ENCODE data around the gene OTULIN.

OTULIN gene

DNA sequence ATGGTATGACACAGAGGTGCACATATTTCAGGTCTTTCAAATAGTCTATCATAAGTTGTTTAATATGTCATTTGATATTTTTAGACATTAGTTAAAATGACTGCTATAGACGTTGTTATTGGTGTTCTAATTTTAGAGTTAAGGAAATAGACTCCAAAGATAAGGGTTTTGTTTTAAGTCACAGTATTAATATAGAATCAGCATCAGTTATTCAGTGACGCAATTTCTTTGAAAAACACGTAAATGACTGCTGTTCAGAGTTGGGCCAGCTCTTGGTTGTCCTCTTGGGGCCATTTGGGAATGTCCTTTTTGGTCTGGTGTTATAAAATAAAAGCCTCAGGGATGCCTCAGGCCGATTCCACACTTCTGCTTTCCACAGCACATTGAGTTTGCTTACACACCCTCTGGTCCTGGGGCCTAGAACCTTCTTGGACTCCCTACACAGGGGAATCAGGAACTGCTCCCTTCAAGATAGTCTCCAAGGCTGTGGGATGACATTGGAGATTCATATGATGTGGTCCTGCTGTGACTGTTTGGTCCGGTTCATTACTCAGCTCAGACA lies 14.3 kb downstream of the OTULIN start:
- in situ Hi-C loops (cut with HindIII; ENCODE audit: low sequenced_read_pairs), result no loop called here
- no peak overlapping the region for H3K4me3 ChIP-seq (ENCODE audit: low read depth, low read length)
- no peak for DNase-seq (ENCODE audit: low read depth, low spot score)
- TF ChIP-seq, protein P1, sequence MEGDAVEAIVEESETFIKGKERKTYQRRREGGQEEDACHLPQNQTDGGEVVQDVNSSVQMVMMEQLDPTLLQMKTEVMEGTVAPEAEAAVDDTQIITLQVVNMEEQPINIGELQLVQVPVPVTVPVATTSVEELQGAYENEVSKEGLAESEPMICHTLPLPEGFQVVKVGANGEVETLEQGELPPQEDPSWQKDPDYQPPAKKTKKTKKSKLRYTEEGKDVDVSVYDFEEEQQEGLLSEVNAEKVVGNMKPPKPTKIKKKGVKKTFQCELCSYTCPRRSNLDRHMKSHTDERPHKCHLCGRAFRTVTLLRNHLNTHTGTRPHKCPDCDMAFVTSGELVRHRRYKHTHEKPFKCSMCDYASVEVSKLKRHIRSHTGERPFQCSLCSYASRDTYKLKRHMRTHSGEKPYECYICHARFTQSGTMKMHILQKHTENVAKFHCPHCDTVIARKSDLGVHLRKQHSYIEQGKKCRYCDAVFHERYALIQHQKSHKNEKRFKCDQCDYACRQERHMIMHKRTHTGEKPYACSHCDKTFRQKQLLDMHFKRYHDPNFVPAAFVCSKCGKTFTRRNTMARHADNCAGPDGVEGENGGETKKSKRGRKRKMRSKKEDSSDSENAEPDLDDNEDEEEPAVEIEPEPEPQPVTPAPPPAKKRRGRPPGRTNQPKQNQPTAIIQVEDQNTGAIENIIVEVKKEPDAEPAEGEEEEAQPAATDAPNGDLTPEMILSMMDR (IDR thresholded peaks at IDR 0.05; ENCODE audit: low read depth, low read length), result no peak

- TF ChIP-seq, protein P1 (IDR thresholded peaks at IDR 0.05; ENCODE audit: low read depth, low read length), result no peak
- in situ Hi-C loops (cut with HindIII; ENCODE audit: low sequenced_read_pairs), result no loop called here
- no peak for DNase-seq (ENCODE audit: low read depth, low spot score)
- no peak overlapping the region for H3K4me3 ChIP-seq (ENCODE audit: low read depth, low read length)
Observed at GRCh38 chr5:14679595-14679994, 15.1 kb downstream of the OTULIN start.

DNA sequence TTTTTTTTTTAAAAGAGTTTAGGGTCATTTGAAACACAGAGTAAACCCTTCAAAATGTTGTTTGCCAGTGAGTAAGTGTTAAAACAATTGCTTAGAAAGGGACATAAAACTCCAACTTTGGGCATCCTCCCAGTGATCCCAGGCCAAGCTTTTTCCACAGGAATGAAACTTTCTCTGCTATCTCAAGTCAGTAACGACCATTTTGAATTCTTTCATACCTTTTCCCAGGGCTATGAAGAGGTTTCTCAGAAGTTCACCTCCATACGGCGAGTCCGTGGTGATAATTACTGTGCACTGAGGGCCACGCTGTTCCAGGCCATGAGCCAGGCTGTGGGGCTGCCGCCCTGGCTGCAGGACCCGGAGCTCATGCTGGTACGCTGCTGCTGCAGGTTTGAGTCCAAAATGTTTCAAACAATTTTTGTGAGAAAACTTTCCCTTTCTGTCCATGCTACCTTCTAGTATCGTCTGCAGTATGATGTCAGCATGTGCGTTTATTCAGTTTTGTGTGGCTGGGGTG lies 16.8 kb downstream of the OTULIN start:
- TF ChIP-seq, protein P1 (IDR thresholded peaks at IDR 0.05; ENCODE audit: low read depth, low read length), result no peak
- H3K4me3 ChIP-seq (ENCODE audit: low read depth, low read length), result no peak overlapping the region
- DNase-seq (ENCODE audit: low read depth, low spot score), result no peak
- in situ Hi-C loops (cut with HindIII; ENCODE audit: low sequenced_read_pairs), result no loop called here

DNA sequence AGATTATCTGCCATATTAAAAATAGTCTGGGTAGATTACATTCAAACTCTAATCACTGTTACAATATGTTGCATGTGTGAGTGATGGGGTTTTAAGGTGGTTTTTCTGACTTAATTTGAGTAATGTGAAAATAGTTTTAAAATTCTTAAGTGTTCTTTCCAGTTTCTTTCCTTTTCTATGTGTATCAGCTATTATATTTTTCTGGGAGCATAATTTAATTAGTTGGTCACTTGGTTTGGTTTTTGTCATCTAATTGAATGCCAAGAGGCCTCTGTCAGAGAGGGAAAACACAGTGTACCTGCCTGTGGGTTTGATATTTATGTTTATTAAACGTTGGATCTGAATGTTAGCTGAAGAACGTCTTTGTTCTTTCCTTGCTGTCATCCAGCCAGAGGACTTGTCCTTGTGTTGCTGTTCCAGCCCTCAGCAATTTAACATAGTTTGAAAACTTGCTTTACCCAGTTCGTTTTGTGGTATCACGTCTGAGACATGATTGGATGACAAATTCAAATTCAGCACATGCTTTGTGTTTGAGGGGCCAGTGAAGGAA lies 19.5 kb downstream of the OTULIN start:
- no peak overlapping the region for H3K4me3 ChIP-seq (ENCODE audit: low read depth, low read length)
- DNase-seq (ENCODE audit: low read depth, low spot score), result no peak
- TF ChIP-seq, protein P1 (IDR thresholded peaks at IDR 0.05; ENCODE audit: low read depth, low read length), result no peak
- in situ Hi-C loops (cut with HindIII; ENCODE audit: low sequenced_read_pairs), result no loop called here

DNA sequence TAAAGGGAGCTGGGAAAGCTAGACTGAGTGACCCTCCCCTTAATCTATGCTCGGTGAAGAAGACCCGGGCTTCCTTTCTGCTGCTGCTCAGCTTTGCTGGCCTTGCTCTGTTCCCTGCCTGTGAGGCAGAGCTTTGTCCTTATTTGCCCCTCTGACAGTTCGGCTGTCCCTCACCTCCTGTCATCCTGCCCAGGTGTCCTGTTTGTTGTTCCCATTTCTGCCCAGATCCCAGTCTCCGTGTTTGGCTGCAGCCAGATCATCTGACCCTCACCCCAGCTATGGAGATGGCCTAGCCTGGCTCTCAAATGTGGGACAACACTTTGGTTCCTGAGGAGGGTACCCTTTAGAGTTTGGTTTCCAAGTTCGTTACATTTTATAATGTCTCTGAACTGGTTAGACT lies 20.2 kb downstream of the OTULIN start:
- in situ Hi-C loops (cut with HindIII; ENCODE audit: low sequenced_read_pairs), result no loop called here
- no peak for DNase-seq (ENCODE audit: low read depth, low spot score)
- H3K4me3 ChIP-seq (ENCODE audit: low read depth, low read length), result no peak overlapping the region
- TF ChIP-seq, protein P1 (IDR thresholded peaks at IDR 0.05; ENCODE audit: low read depth, low read length), result no peak

- in situ Hi-C loops (cut with HindIII; ENCODE audit: low sequenced_read_pairs), result no loop called here
- DNase-seq (ENCODE audit: low read depth, low spot score), result peak; percentile 69
- TF ChIP-seq, protein P1 (IDR thresholded peaks at IDR 0.05; ENCODE audit: low read depth, low read length), result peak; percentile 71
- H3K4me3 ChIP-seq (ENCODE audit: low read depth, low read length), result no peak overlapping the region
Observed at GRCh38 chr5:14685757-14686156, 21.2 kb downstream of the OTULIN start.

All from astrocyte of the spinal cord (primary cell).